Choroid plexus epithelial cell (primary cell): ENCODE results near the gene TUBA3C.

ENCODE experiments used
- DNase-seq: peaks from one replicate; pipeline ENCODE4 v3.0.0-alpha.2; 2010; ENCODE audit warnings: low read depth
- H3K4me3 ChIP-seq: 2 replicates; pipeline ENCODE4 v1.5.1; 2011; ENCODE audit warnings: low read depth, mild to moderate bottlenecking, control low read depth, low read length, moderate library complexity
- TF ChIP-seq, protein P1 (sequence below): conservative IDR thresholded peaks from 2 replicates; pipeline ENCODE4 v1.5.1; 2011; ENCODE audit warnings: low read depth, mild to moderate bottlenecking, control low read depth, inconsistent platforms, low read length, moderate library complexity

TUBA3C gene

DNA sequence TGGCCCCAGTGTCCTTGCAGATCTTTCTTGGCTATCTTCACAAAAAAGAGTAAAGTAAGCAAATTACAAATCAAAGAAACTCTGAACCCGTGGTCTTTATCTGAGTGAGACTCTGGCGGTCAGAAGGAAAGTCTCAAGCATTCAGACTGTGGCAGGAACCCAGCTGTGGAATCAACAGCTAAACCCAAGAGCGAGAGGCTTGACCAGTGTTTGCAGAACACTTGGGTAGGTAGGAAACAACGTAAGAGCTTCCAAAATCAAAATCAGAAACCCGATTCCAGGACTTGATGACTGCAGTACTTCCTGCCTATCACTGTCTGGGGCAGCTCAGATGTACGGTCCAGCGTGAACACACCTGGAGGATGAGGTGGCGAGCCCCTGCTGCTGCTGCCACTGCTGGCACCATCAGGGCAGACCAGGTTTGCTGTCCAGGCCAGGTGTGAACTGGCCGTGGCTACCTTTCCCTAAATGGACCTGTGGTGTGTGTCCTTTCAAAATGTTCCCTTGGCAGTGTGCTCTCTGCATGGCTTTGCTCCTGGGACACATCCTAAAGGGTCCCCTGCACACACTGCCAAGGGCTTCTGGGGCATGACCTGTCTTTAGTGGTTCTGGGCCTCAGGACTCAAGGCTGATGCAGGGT is 9.5 kb downstream of the TUBA3C start:
- DNase-seq, result no peak
- TF ChIP-seq, protein P1, sequence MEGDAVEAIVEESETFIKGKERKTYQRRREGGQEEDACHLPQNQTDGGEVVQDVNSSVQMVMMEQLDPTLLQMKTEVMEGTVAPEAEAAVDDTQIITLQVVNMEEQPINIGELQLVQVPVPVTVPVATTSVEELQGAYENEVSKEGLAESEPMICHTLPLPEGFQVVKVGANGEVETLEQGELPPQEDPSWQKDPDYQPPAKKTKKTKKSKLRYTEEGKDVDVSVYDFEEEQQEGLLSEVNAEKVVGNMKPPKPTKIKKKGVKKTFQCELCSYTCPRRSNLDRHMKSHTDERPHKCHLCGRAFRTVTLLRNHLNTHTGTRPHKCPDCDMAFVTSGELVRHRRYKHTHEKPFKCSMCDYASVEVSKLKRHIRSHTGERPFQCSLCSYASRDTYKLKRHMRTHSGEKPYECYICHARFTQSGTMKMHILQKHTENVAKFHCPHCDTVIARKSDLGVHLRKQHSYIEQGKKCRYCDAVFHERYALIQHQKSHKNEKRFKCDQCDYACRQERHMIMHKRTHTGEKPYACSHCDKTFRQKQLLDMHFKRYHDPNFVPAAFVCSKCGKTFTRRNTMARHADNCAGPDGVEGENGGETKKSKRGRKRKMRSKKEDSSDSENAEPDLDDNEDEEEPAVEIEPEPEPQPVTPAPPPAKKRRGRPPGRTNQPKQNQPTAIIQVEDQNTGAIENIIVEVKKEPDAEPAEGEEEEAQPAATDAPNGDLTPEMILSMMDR, result no peak
- no peak overlapping the region for H3K4me3 ChIP-seq

DNA sequence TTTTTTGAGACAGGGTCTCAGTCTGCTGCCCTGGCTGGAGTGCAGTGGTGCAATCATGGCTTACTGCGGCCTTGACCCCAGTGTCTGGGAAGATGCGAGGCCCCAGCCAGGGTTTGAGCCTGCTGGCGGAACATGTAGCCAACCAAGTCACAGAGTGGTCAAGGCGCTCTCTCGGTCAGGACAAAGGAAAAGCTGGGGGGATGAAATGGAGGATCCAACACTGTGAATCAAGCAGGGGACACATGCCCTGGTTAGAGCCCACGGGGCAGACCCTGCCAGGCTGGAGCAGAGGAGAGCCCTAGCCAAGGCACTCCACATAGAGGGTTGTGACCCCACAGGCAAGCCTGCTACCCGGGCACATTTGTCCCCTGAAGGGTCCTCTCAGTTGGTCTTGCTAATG is 10.1 kb downstream of the TUBA3C start:
- TF ChIP-seq, protein P1, result no peak
- DNase-seq, result no peak
- H3K4me3 ChIP-seq, result no peak overlapping the region

DNA sequence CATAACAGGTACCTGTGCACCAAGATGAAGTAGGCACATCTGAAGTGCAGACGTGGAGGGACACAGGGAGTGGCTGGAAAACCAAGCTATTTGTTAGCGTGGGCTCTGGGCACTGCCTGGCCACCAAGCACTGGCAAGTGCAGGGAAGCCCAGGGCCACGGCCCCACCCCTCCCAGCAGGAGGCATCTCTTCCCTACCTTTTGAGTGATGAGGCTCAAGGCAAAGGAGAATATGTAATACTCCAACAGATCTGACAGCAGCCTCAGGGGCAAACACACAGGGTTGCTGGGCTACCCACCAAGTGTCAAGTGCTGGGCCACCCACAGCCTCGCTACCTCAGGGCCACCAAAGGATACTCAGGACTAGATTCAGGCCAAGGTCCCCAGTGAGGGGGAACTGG is 11.6 kb downstream of the TUBA3C start:
- H3K4me3 ChIP-seq, result no peak overlapping the region
- DNase-seq, result no peak
- TF ChIP-seq, protein P1, result no peak

DNA sequence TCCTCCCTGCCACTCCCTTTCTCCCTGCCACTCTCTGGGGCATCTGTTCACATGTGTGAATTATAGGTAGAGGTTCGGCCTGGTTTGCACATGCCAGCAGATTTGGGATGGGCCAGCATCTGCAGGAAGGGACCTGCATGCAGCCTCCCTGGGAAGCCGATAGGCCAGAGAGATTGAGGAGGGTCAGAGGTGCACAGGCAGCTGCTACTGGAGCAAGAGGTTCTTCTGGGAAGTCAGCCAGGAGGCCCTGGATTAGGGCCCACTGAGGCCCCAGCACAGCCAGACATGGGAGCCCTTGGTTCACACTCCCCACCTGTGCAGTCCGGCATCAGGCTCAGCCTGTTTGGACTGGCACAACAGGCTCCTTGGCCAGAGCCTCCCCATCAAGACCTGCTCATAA is 12.1 kb downstream of the TUBA3C start:
- no peak for DNase-seq
- TF ChIP-seq, protein P1, result no peak
- no peak overlapping the region for H3K4me3 ChIP-seq

DNA sequence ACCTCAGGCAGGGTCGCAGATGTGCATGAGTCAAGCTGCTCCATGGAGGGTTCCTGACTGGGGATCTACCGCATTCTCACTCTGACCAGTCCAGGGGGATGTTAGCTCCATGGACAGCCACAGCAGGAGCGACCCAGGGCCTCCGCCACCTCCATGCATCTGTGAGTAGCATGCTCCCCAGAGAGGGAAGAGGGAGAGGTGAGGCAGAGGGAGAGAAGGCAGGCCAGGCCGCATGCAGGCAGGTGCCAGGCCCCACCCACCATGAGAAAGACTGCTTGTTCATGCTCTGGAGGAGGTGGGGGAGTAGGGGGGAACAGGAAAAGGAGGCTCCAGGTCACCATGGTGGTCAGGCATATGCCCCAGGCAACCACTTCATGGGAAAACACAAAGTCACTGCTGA is 20.3 kb downstream of the TUBA3C start:
- TF ChIP-seq, protein P1, result no peak
- no peak for DNase-seq
- H3K4me3 ChIP-seq, result no peak overlapping the region

GRCh38 chr13:19159761-19160420 is 21.7 kb downstream of the TUBA3C start:
- H3K4me3 ChIP-seq, result no peak overlapping the region
- DNase-seq, result no peak
- TF ChIP-seq, protein P1, result no peak

GRCh38 chr13:19159181-19159580 is 22.4 kb downstream of the TUBA3C start:
- DNase-seq, result no peak
- H3K4me3 ChIP-seq, result no peak overlapping the region
- TF ChIP-seq, protein P1, result no peak
